A673 (cell line): Measurements from ENCODE around the gene SHROOM2. TPM values are rescaled to one million over a fixed set of nuclear protein-coding genes. Genes with fewer than 3 reads are reported as not detected.

Experiments used
- BruUV-seq: library from RNA; stranded (reverse); fragments of 400-500 nt; replicated peaks from 2 replicates; lab custom pipeline; 2021; lab: Mats Ljungman, UMichigan
- CTCF ChIA-PET: fragments of 300-600 bp; sonication (Branson Sonifier 250); formaldehyde crosslinking; loops from one replicate; lab custom pipeline; 2022; ENCODE audit warnings: antibody characterized with exemption; lab: Charles Lee
- POLR2A ChIA-PET: fragments of 300-600 bp; sonication (Branson Sonifier 250); formaldehyde crosslinking; loops from one replicate; lab custom pipeline; 2022; ENCODE audit warnings: antibody characterized with exemption; ENCODE audit not compliant: low non-redundant PET; lab: Charles Lee
- DNase-seq: peaks from one replicate; pipeline ENCODE4 v3.0.0-alpha.2; 2015; ENCODE audit warnings: low spot score
- H3K27ac ChIP-seq: fragments of 200-600 bp; sonication (generic); 2 replicates; pipeline ENCODE4 v1.5.1; 2016; ENCODE audit warnings: mixed run types, low read depth, mild to moderate bottlenecking, mixed read lengths, antibody characterized with exemption, low read length; ENCODE audit not compliant: poor library complexity, severe bottlenecking
- H3K27me3 ChIP-seq: fragments of 200-600 bp; sonication (generic); replicated peaks from 2 replicates; pipeline ENCODE4 v1.6.1; 2017; ENCODE audit warnings: mixed run types, low read depth, mild to moderate bottlenecking, mixed read lengths, antibody characterized with exemption, low read length; ENCODE audit not compliant: insufficient read depth, poor library complexity
- H3K36me3 ChIP-seq: fragments of 200-600 bp; sonication (generic); 2 replicates; pipeline ENCODE4 v1.6.1; 2016; ENCODE audit warnings: mixed run types, mild to moderate bottlenecking, mixed read lengths, antibody characterized with exemption, low read length; ENCODE audit not compliant: insufficient read depth, poor library complexity, severe bottlenecking
- H3K4me1 ChIP-seq: fragments of 200-600 bp; sonication (generic); 2 replicates; pipeline ENCODE4 v1.6.1; 2017; ENCODE audit warnings: mixed run types, mild to moderate bottlenecking, mixed read lengths, antibody characterized with exemption, low read length; ENCODE audit not compliant: insufficient read depth, poor library complexity, severe bottlenecking
- H3K4me3 ChIP-seq: fragments of 200-600 bp; sonication (generic); 2 replicates; pipeline ENCODE4 v1.5.1; 2016; ENCODE audit warnings: low read depth, mixed run types, mild to moderate bottlenecking, mixed read lengths, low read length; ENCODE audit not compliant: poor library complexity, severe bottlenecking
- H3K9me3 ChIP-seq: fragments of 200-600 bp; sonication (generic); 2 replicates; pipeline ENCODE4 v1.6.1; 2016; ENCODE audit warnings: mixed run types, low read depth, mild to moderate bottlenecking, mixed read lengths, antibody characterized with exemption, low read length; ENCODE audit not compliant: poor library complexity, severe bottlenecking
- CTCF ChIP-seq: fragments of 300-800, 200-600 bp; sonication (generic); conservative IDR thresholded peaks from 2 replicates; pipeline ENCODE4 v1.5.1; 2017; ENCODE audit warnings: low read depth, mild to moderate bottlenecking, antibody characterized with exemption, low read length, moderate library complexity, mixed read lengths
- EZH2 ChIP-seq: fragments of 200-600 bp; sonication (generic); IDR thresholded peaks from 2 replicates; pipeline ENCODE4 v1.6.1; 2017; ENCODE audit warnings: borderline replicate concordance, low read depth, mild to moderate bottlenecking, mixed read lengths, antibody characterized with exemption, low read length; ENCODE audit not compliant: poor library complexity, severe bottlenecking
- intact Hi-C: fragments of 100-400 bp; cut with micrococcal nuclease; formaldehyde crosslinking; loops from one replicate; pipeline ENCODE4 v1.10.0; 2022; ENCODE audit not compliant: unreplicated experiment
- total RNA-seq: library from RNA; stranded (reverse); gene quantifications from 2 replicates; pipeline ENCODE4 v1.2.3, GENCODE V29; 2021

The SHROOM2 gene
- total RNA-seq, 1 experiment from 2014 or later: 3.7 TPM

GRCh38 chrX:9887659-9888297 lies 101.5 kb downstream of the SHROOM2 start:
- BruUV-seq: no TSS peak
- ChIA-PET POLR2A (no interaction called here), CTCF (no interaction called here)
- TF ChIP-seq CTCF (no peak), EZH2 (no peak)
- no peak overlapping the region for H3K4me3 ChIP-seq
- H3K9me3 ChIP-seq: no peaks in the 10 kb centered on the region
- DNase-seq: no peak
- H3K27me3 ChIP-seq: no peaks in the 10 kb centered on the region
- H3K27ac ChIP-seq: no peak overlapping the region
- H3K4me1 ChIP-seq: no peaks in the 10 kb centered on the region
- intact Hi-C loops: loop anchor here (5.0 kb wide), 1 partner anchor 100 kb away; no protein-coding TSS in a partner anchor
- H3K36me3 ChIP-seq: no peaks in the 10 kb centered on the region

- H3K27me3 ChIP-seq: no peaks in the 10 kb centered on the region
- BruUV-seq: no TSS peak
- no peaks in the 10 kb centered on the region for H3K9me3 ChIP-seq
- no peak overlapping the region for H3K4me3 ChIP-seq
- intact Hi-C loops: loop anchor here (5.0 kb wide), 1 partner anchor 98 kb away; no protein-coding TSS in a partner anchor
- CTCF ChIA-PET: interaction anchor here (0.6 kb wide), 1 partner anchor 226 kb away, joined by 3 read pairs; no protein-coding TSS in a partner anchor
- H3K4me1 ChIP-seq: no peaks in the 10 kb centered on the region
- H3K27ac ChIP-seq: no peak overlapping the region
- POLR2A ChIA-PET: no interaction called here
- TF ChIP-seq CTCF (no peak), EZH2 (no peak)
- no peak for DNase-seq
- H3K36me3 ChIP-seq: no peaks in the 10 kb centered on the region
Observed at GRCh38 chrX:9888953-9889470, 102.8 kb downstream of the SHROOM2 start.

- no peaks in the 10 kb centered on the region for H3K27me3 ChIP-seq
- CTCF ChIA-PET: no interaction called here
- no peak for DNase-seq
- H3K4me3 ChIP-seq: no peak overlapping the region
- intact Hi-C loops: no loop called here
- H3K4me1 ChIP-seq: no peaks in the 10 kb centered on the region
- no peak overlapping the region for H3K27ac ChIP-seq
- POLR2A ChIA-PET: no interaction called here
- TF ChIP-seq EZH2 (no peak), CTCF (no peak)
- BruUV-seq: no TSS peak
- no peaks in the 10 kb centered on the region for H3K36me3 ChIP-seq
- H3K9me3 ChIP-seq: no peaks in the 10 kb centered on the region
Observed at GRCh38 chrX:9890681-9891091, 104.5 kb downstream of the SHROOM2 start.
